GM12892 (cell line): ENCODE results near the gene RAB22A. TPM values are rescaled to one million over a fixed set of nuclear protein-coding genes. Genes with fewer than 3 reads are reported as not detected.

ENCODE experiments used
- DNase-seq: peaks from one replicate; pipeline ENCODE4 v3.0.0; 2011; ENCODE audit not compliant: insufficient read length
- FAIRE-seq: peaks from 2 replicates; lab custom pipeline; 2011; peaks lifted over from hg19 to GRCh38; lab: Jason Lieb, UNC
- POLR2A ChIP-seq: IDR thresholded peaks from 2 replicates; pipeline ENCODE4 v1.6.1; 2011; ENCODE audit warnings: low read depth, low read length, control low read depth
- POLR2AphosphoS5 ChIP-seq: IDR thresholded peaks from 2 replicates; pipeline ENCODE4 v1.6.1; 2011; ENCODE audit warnings: low read depth, low read length, control low read depth
- TAF1 ChIP-seq: IDR thresholded peaks from 2 replicates; pipeline ENCODE4 v1.6.1; 2011; ENCODE audit warnings: low read depth, mild to moderate bottlenecking, control low read depth, low read length, borderline replicate concordance
- polyA plus RNA-seq: library from polyadenylated mRNA; unstranded; fragments of >200 nt; gene quantifications from one replicate; pipeline ENCODE4 v1.2.1, GENCODE V29; 2012; ENCODE audit warnings: missing spikeins, inconsistent platforms; ENCODE audit not compliant: missing spikeins

RAB22A gene, protein sequence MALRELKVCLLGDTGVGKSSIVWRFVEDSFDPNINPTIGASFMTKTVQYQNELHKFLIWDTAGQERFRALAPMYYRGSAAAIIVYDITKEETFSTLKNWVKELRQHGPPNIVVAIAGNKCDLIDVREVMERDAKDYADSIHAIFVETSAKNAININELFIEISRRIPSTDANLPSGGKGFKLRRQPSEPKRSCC
- 7.3 TPM for polyA plus RNA-seq

DNA sequence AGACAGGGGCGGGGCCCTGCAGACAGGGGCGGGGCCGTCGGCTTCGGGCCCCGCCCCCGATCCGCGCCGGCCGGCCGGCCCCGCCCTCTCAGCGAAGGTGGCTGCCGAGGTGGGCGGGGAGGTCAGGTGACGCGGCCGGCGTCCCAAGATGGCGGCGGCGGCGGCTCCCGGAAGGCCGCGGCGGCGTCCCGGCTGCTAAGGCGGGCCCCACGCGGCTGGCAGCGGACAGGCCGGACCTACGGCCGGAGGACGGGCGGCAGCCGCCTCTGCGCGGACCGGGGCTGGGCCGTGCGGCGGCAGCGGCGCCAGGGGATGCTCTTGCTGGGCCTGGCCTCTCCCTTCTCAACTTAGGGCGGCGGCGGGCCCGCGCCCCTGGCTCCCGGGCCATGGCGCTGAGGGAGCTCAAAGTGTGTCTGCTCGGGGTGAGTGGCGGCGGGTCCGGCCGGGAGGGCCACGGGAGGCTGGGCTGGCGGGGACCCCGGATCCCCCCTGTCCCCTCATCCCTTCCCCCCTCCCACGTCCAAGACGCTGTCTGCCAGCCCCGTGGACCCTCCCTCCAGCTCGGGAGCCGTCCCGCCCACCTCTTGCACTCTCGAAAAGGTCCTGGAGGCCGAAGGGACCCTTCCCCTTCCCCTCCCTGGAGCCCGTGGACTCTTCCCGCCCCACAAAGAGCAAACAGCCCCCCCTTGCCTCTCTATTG is at the start of gene RAB22A:
TSS of gene RAB22A (plus strand) at position 125 of the 700 bp plus-strand sequence. CDS start at position 387, 262 bp downstream.
- FAIRE-seq (no peak), DNase-seq (peak; percentile 84)
- peak; percentile 64; the same call in 1 of the 2 replicates for TF ChIP-seq TAF1
- TF ChIP-seq POLR2AphosphoS5: 0 out of 2 replicates have a peak, but pooled peaks have one; percentile 33
- peak; percentile 91 for TF ChIP-seq POLR2A

DNA sequence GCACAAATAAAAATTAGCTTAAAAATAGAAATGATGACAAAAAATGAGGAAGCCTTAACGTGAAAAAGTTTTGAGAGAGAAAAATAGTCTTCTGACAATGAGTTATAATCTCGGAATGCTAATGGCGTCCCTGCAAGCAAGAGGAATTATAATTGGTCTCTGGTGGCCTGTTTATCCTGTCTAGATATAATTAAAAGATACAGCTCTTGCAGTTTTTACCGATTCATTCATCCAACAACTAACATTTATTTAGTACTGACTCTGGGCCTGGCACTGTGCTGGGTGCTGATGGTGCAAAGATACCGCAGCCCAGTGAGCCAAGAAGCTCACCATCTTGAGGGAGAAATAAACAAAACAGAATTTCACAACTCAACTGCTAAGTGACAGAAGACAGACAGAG is 49.5 kb upstream of the RAB22A start:
- no peak for DNase-seq
- no peak for FAIRE-seq
- TF ChIP-seq TAF1 (no peak), POLR2AphosphoS5 (no peak), POLR2A (no peak)

DNA sequence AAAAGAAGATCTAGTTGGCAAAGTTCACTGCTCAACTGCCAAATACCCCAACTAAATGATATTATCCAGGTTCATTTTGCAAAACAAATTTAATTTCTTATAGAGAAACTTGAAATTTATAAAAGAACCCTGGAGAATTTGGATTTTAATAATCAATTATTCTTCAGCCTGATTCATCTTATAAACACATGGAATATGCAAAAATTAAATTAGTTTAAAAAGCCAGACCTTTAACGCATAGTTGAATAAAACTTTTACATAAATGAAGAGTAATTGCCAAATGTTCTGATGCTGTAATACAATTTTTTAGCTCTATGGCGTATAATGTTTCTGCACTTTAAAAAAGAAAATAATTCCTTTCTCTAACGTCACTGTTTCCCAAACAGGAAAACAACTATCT is 47.9 kb upstream of the RAB22A start:
- DNase-seq: no peak
- FAIRE-seq: no peak
- TF ChIP-seq TAF1: no peak
- no peak for TF ChIP-seq POLR2A
- no peak for TF ChIP-seq POLR2AphosphoS5

DNA sequence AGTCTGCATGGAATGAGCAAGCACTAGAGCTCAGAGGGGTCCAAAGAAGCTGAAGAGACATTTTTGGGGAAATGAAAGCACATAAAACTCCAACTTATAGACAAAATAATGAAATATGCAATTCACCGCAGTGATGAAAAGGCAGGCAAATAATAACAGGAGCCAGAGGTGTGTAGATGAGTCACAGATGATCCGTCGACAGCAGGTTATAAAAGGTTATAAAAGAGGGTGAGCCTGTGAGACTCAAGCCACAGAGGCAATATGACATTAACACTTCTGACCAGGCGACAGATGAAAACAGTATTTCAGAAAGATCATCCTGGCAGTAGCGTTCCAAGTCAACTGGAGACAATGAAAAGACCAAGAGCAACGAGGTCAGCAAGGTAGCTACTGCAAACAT is 45.2 kb upstream of the RAB22A start:
- no peak for TF ChIP-seq POLR2AphosphoS5
- no peak for TF ChIP-seq POLR2A
- TF ChIP-seq TAF1: no peak
- DNase-seq (no peak), FAIRE-seq (no peak)

DNA sequence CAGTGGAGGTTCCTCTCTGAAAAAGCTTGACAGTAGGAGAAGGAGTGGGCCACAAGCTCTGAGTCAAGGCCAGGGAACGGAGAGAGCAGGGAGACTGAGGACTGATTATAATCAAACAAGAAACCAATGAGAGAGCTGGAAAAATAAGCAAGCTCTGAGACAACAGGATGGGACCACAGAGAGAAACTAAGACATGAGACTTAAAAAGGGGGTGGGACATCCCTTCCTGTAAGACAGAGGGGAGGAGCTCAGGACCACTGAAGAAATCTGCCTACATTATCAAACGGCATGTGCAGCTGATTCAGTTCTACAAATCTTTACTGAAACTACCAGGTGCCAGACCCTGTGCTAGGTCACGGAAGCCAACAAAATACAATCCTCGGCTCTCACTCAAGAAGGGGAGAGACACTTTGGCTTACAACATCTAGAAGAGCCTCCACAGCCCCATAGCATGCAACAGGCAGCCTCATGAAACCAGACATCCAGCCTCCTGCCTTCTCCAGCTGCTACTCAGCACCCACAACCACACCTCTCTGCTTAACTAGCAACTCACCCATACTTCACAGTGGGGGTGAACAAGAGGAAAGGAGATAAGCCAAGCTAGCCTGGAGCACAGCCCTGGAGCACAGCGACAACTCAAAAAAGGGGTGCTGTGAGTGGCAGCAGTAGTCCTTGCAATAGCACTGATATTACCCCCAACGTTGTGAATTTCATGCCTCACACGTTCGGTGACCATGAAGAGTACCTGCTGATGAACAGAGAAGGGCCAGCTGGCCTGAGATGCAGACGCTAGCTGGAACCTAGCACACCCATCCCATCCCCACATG is 41.9 kb upstream of the RAB22A start:
- FAIRE-seq (no peak), DNase-seq (no peak)
- TF ChIP-seq POLR2A (no peak), TAF1 (no peak), POLR2AphosphoS5 (no peak)

DNA sequence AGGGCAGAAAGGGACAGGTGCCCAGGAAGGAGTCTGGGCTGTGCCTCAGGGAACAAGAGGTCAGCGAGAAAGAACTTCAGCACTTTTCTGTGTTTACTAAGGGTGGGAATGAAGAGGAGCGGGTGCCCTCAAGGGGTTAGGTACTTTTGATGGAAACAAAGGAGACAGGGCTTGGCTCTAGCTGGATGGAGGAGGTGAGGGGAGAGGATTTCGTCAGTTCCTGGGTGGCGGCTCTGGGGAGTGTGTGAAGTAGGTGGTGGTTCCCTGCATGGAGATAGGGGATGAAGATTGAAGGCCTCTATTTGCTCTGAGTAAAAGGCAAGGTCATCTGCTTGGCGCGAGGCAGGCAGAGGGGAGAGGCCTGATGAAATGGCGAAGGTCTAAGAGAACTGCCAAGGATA is 41.1 kb upstream of the RAB22A start:
- no peak for DNase-seq
- no peak for FAIRE-seq
- TF ChIP-seq POLR2A: no peak
- no peak for TF ChIP-seq TAF1
- TF ChIP-seq POLR2AphosphoS5: no peak

DNA sequence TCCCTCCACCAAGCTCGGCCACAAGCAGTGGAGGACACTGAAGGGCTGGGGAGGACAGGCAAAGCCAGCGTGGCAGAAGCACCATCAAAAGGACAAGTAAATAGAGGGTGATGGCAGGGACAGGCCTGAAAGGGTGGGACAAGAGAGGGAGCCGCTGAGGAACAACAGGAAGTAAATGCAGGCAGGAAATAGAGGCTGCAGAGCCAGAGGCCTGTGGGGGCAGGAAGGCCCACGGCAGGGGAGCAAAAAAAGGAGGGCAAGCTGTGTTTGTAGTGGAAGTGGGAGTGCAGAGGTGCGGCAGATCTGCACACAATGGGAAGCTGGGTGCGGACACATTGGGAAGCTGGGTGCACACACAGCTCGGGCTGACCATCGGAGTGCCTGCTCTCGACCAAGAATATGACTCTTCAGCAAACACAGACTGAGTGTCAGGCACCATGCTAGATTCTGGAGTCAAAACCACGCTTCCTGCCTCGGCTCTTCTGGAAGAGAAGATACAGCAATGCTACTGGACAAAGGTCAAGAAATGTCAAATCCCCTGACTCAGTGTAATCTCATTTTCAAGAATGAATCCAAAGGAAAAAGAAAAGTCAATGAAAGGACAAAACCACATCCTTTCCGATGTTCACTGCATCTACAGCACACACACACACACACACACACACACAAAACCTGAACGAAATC is 40.4 kb upstream of the RAB22A start:
- no peak for TF ChIP-seq POLR2A
- no peak for TF ChIP-seq TAF1
- no peak for TF ChIP-seq POLR2AphosphoS5
- FAIRE-seq (no peak), DNase-seq (no peak)

DNA sequence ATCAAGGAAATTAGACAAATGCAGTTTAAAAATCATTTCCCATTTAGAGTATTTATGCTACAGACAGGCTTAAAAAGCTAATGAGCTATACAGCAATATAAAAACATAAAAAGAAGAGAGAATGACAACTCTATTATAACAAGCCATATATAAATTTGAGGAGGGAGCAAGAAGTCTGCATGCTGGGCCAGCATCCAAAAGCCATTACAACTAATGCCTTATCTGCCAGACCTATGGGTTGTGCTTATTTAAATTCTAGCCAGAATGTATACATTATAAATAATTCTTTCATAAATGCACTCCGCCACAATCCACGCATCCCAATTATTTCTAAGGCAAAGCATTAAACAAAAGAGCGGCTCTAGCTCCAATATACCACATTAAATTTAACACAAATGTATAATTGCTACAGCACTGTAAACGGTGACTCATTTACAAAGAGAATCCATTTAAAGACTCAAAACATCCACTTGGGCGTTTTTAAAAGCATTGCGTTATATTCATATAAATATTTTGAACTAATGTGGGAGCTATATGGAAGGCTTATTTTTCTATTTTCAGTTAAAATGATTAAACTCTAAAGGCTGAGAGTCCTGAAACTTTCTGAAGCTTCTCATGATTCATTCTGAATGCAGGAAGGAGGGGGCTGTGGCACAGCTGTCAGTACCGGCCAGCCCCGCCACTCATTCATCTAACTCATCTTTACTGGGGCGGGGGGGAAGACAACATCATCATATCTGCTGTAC is 37.7 kb upstream of the RAB22A start:
- no peak for FAIRE-seq
- no peak for DNase-seq
- no peak for TF ChIP-seq POLR2AphosphoS5
- TF ChIP-seq POLR2A: no peak
- TF ChIP-seq TAF1: no peak

DNA sequence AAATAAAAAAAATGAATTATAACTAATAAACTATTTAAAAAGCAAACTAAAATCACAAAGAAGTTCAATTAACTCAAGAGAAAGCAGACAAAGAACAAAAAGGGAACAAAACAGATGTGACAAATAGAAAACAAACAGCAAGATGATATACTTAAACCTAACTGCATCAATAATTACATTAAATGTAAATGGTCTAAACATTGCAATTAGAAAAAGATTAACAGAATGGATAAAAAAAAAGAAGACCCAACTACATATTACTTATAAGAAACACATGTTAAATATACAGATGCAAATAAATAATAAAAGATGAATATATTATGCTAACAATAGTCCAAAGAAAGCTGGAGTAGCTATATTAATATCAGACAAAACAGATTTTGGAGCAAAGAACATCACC is 35.1 kb upstream of the RAB22A start:
- FAIRE-seq (no peak), DNase-seq (no peak)
- TF ChIP-seq POLR2A: no peak
- no peak for TF ChIP-seq POLR2AphosphoS5
- no peak for TF ChIP-seq TAF1

DNA sequence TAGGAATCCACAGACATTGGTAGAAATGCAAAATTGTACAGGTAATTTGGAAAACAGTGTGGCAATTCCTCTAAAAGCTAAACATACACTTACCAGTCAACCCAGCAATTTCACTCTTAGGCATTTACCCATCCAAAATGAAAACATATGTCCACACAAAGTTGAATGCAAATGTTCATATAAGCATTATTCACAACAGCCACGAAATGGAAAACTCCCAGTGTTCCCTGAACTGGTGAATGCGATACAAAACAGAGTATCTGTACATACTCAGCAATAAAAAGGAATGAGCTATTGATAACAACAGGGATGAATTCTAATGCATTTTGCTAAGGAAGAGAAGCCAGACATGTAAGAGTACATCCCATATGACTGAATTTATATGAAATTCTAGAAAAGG is 32.4 kb upstream of the RAB22A start:
- TF ChIP-seq POLR2AphosphoS5 (no peak), POLR2A (no peak)
- DNase-seq (no peak), FAIRE-seq (no peak)
